HepG2 (cell line): ENCODE results near the gene AKR1C2. TPM values are rescaled to one million over a fixed set of nuclear protein-coding genes. Genes with fewer than 3 reads are reported as not detected.
A peak's percentile ranks its signal among the peaks of the same experiment; 100 is the strongest.
"Not testable (repeated sequence)": the region's sequence is repeated elsewhere in the genome, so short reads cannot be mapped to it uniquely, and the experiment has no call there.

Experiments
- ATAC-seq: fragments of 200-7000 bp; cut with Tn5 transposase; 3 replicates; pipeline ENCODE4 v1.9.1; 2020; ENCODE audit warnings: mild to moderate bottlenecking, moderate library complexity
- BruUV-seq: library from RNA; stranded (reverse); fragments of 400-500 nt; replicated peaks from 2 replicates; lab custom pipeline; 2021; lab: Mats Ljungman, UMichigan
- CTCF ChIA-PET: fragments of 300-600 bp; formaldehyde crosslinking; extraction: SDS; loops from one replicate; lab custom pipeline; 2021; ENCODE audit warnings: low total read pairs, inconsistent platforms, low intra/inter-chr PET ratio; lab: Yijun Ruan, JAX
- POLR2A ChIA-PET: fragments of 350-600 bp; sonication (Branson Sonifier 250); formaldehyde crosslinking; loops from one replicate; lab custom pipeline; 2020; ENCODE audit warnings: antibody characterized with exemption, inconsistent platforms; lab: Yijun Ruan, JAX
- DNase-seq: peaks from one replicate; pipeline ENCODE4 v3.0.0-alpha.2; 2015; ENCODE audit warnings: low spot score
- FAIRE-seq: peaks from 3 replicates; lab custom pipeline; 2011; peaks lifted over from hg19 to GRCh38; lab: Jason Lieb, UNC
- H2AFZ ChIP-seq: one replicate; pipeline ENCODE4 v1.6.1; 2011; ENCODE audit warnings: low read length, inconsistent platforms
- H3K27ac ChIP-seq: fragments of 300-600 bp; 3 replicates; pipeline ENCODE4 v1.8.0; 2011; ENCODE audit warnings: mixed run types, mild to moderate bottlenecking, mixed read lengths, low read length, inconsistent platforms; ENCODE audit not compliant: insufficient read depth; ENCODE audit errors: extremely low read length
- H3K27me3 ChIP-seq, 2 experiments: fragments of 200-600 bp in 1 of 2; 2 replicates in 1 of 2; 3 replicates in 1 of 2; pipeline versions ENCODE4 v1.6.0 to v1.8.0; 2011; ENCODE audit warnings: low read length in 2 of 2, mild to moderate bottlenecking in 2 of 2, moderate library complexity in 2 of 2, inconsistent platforms in 1 of 2; ENCODE audit not compliant: insufficient read depth in 2 of 2, control insufficient read depth in 1 of 2
- H3K36me3 ChIP-seq, 2 experiments: fragments of 200-600 bp in 1 of 2; replicated peaks in 1 of 2; 2 replicates in 1 of 2; 3 replicates in 1 of 2; pipeline versions ENCODE4 v1.5.1 to v1.8.0; 2011; ENCODE audit warnings: low read length in 2 of 2, inconsistent platforms in 1 of 2; ENCODE audit not compliant: insufficient read depth in 2 of 2, control insufficient read depth in 1 of 2
- H3K4me1 ChIP-seq: 2 replicates; pipeline ENCODE4 v1.5.1; 2012; ENCODE audit warnings: low read length, inconsistent platforms; ENCODE audit not compliant: insufficient read depth
- H3K4me2 ChIP-seq: 2 replicates; pipeline ENCODE4 v1.6.0; 2011; ENCODE audit warnings: low read depth, low read length, inconsistent platforms
- H3K4me3 ChIP-seq, 3 experiments: fragments of 200-600 bp in 1 of 3; sonication (generic), shearing (Covaris generic) in 1 of 3; replicated peaks in 1 of 3; 2 replicates each; pipeline ENCODE4 v1.5.1; 2011 to 2016; ENCODE audit warnings: low read length in 3 of 3, inconsistent platforms in 2 of 3, low read depth in 2 of 3, mild to moderate bottlenecking in 2 of 3, control low read depth in 1 of 3, mixed read lengths in 1 of 3; ENCODE audit not compliant: insufficient read depth in 1 of 3
- H3K79me2 ChIP-seq: one replicate; pipeline ENCODE4 v1.6.1; 2011; ENCODE audit warnings: low read length, inconsistent platforms; ENCODE audit not compliant: insufficient read depth
- H3K9ac ChIP-seq: 2 replicates; pipeline ENCODE4 v1.6.0; 2011; ENCODE audit warnings: mild to moderate bottlenecking, low read depth, low read length, inconsistent platforms; ENCODE audit not compliant: insufficient read depth
- H3K9me3 ChIP-seq: 2 replicates; pipeline ENCODE4 v1.5.1; 2012; ENCODE audit warnings: mild to moderate bottlenecking, low read length
- H4K20me1 ChIP-seq: 2 replicates; pipeline ENCODE4 v1.6.0; 2011; ENCODE audit warnings: inconsistent platforms, mild to moderate bottlenecking, low read length, moderate library complexity; ENCODE audit not compliant: insufficient read depth
- MAFK ChIP-seq, 2 experiments: IDR thresholded peaks in 1 of 2; conservative IDR thresholded peaks in 1 of 2; 2 replicates each; pipeline ENCODE4 v1.6.1; 2011; ENCODE audit warnings: improper control_type of control experiment in 2 of 2, low read length in 2 of 2
- PCBP2 ChIP-seq: fragments of 200-400 bp; formaldehyde crosslinking; optimal IDR thresholded peaks from 2 replicates; pipeline ENCODE3; 2018; ENCODE audit warnings: low read length, low read depth; ENCODE audit not compliant: poor library complexity, severe bottlenecking
- RBFOX2 ChIP-seq: fragments of 200-400 bp; formaldehyde crosslinking; IDR thresholded peaks from 2 replicates; pipeline ENCODE4 v1.6.1; 2017; ENCODE audit warnings: low read depth, mild to moderate bottlenecking, low read length
- WGBS: methylation state at CpG from one replicate; pipeline ENCODE4 v1.1.6; 2017; ENCODE audit warnings: low lambda C conversion rate; 5-methylcytosine and 5-hydroxymethylcytosine counted together
- in situ Hi-C: cut with HindIII; loops from 2 replicates; pipeline ENCODE4 v1.10.0; 2017; ENCODE audit warnings: low pct_unique_long_range_greater_than_20kb; ENCODE audit not compliant: extremely low pct_ligation_motif_present
- intact Hi-C: fragments of 100-400 bp; cut with micrococcal nuclease; formaldehyde crosslinking; loops from one replicate; pipeline ENCODE4 v1.10.0; 2022; ENCODE audit not compliant: unreplicated experiment
- polyA plus RNA-seq, 8 experiments: library from polyadenylated mRNA; depleted of rRNA in 3 of 8; stranded (reverse) in 7 of 8; unstranded in 1 of 8; fragments of >200 nt; fragmentation: Illumina TruSeq in 4 of 8; extraction: Trizol in 4 of 8; gene quantifications; 2 replicates each; pipeline versions ENCODE4 v1.2.1 to v1.2.3, GENCODE V29; 2011 to 2016; ENCODE audit warnings: low read depth in 4 of 8, missing spikeins in 1 of 8, mixed read lengths in 1 of 8; ENCODE audit not compliant: insufficient read depth in 1 of 8
- total RNA-seq, 5 experiments: library from RNA; depleted of rRNA; stranded (reverse); fragments of >200 nt; fragmentation: Illumina TruSeq; extraction: Trizol; gene quantifications; 2 replicates each; pipeline ENCODE4 v1.2.3, GENCODE V29; 2016; ENCODE audit warnings: low read depth in 1 of 5

Gene AKR1C2
- total and polyA plus RNA-seq, 2 of the 13 experiments (the other 11 are each of a cell fraction or from before 2014, with no cell fraction given): 140 to 900 TPM

DNA sequence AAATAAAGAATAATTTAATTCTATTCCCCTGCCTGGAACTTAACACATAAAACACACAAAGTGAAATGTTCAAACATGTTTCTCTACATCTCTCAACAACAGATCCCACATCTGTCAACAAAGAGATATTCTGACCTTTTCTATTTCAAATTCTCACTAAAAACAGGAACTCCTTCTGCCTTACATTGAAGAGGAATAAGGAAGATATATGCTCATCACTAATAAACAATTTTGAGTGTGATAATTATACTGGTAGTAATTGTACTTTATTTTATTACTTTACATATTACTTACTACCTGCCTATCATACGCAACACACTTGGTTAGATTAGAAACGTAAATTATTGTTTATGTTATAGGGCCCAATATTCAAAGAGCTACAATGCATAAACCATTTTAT, 13.4 kb downstream of the AKR1C2 start:
- H3K27me3 ChIP-seq: no peaks in the 10 kb centered on the region
- no peak overlapping the region for H3K9ac ChIP-seq
- peaks cover 3 to 7% of the 10 kb centered on the region in 2 experiments; a peak in 1 of 5 replicates for H3K36me3 ChIP-seq
- DNase-seq: no peak
- no peak for ATAC-seq
- POLR2A ChIA-PET: no interaction called here
- H4K20me1 ChIP-seq: no peaks in the 10 kb centered on the region
- BruUV-seq: no TSS peak
- no peak overlapping the region for H3K4me2 ChIP-seq
- no peaks in the 10 kb centered on the region for H3K9me3 ChIP-seq
- no peak overlapping the region for H3K27ac ChIP-seq
- H2AFZ ChIP-seq: no peak overlapping the region
- CTCF ChIA-PET: no interaction called here
- 98% methylated on average over 2 of the region's 2 CpGs for WGBS
- H3K4me1 ChIP-seq: no peaks in the 10 kb centered on the region
- no peaks in the 10 kb centered on the region for H3K79me2 ChIP-seq
- in situ Hi-C loops: no loop called here
- intact Hi-C loops: no loop called here
- TF ChIP-seq RBFOX2: 0 out of 2 replicates have a peak, but pooled peaks have one; percentile 33
- TF ChIP-seq PCBP2: no peak
- H3K4me3 ChIP-seq: no peak overlapping the region
- no peak for FAIRE-seq

DNA sequence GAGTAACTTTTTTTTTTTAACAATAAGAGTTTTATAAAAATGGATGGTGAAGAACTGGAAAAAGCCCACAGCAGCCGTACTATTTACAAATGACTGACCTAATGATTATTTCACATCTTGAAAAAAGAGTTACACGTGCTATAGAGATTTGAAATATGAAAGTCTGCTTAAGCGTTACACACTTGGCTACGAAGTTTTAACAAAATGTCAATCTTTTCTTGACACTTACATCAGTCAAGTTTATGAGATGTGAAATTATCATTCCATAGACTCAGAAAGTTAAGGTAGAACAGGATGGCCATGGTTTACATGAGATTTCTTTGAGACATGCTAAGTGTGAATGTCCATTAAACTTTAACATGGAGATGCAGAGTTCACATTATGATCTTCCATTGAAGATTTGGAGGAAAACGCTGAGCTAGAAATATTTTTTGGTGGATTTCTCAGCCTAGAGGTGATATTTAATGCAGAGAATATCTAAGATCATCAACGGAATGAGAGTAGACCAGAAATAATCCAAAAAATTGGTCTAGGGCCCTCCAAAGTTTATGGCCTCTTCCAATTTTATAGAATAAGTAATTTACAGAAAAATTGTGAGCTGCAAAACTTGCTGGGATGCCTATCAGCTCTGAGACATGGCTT, 15.5 kb downstream of the AKR1C2 start:
- H3K79me2 ChIP-seq, H3K27ac ChIP-seq, H3K36me3 ChIP-seq, ATAC-seq, CTCF ChIA-PET, H4K20me1 ChIP-seq, H2AFZ ChIP-seq, H3K27me3 ChIP-seq, DNase-seq, H3K9me3 ChIP-seq, H3K4me1 ChIP-seq, H3K9ac ChIP-seq, H3K4me3 ChIP-seq, H3K4me2 ChIP-seq, BruUV-seq: not testable (repeated sequence)
- in situ Hi-C loops (loop anchor here (10.0 kb wide), 1 partner anchor 397 kb away; no protein-coding TSS in a partner anchor), intact Hi-C loops (loop anchor here (10.0 kb wide), 1 partner anchor 447 kb away; no protein-coding TSS in a partner anchor)
- POLR2A ChIA-PET: interaction anchor here (0.6 kb wide), 1 partner anchor 299 kb away, joined by 3 read pairs; no protein-coding TSS in a partner anchor
- 97% methylated on average over 6 of the region's 6 CpGs for WGBS
- peak; percentile 57 for FAIRE-seq
- 0 out of 4 replicates have a peak, but pooled peaks of 1 of the 2 experiments have one; percentile 18 for TF ChIP-seq MAFK (conservative IDR thresholded peaks at IDR 0.05 in 1 of 2, IDR thresholded peaks at IDR 0.05 in 1 of 2; ENCODE audit: low read length in 2 of 2)
